Activated CD4-positive, alpha-beta T cell treated with anti-CD3 and anti-CD28 coated beads, Interleukin-2, amount 50 U/mL, for 16 hours (primary cell): Measurements from ENCODE around the gene AFMID.
A peak's percentile ranks its signal among the peaks of the same experiment; 100 is the strongest.
"Not testable (repeated sequence)": the region's sequence is repeated elsewhere in the genome, so short reads cannot be mapped to it uniquely, and the experiment has no call there.

Experiments
- DNase-seq: peaks from one replicate; pipeline ENCODE4 v3.0.0-alpha.2; 2020

The AFMID gene

DNA sequence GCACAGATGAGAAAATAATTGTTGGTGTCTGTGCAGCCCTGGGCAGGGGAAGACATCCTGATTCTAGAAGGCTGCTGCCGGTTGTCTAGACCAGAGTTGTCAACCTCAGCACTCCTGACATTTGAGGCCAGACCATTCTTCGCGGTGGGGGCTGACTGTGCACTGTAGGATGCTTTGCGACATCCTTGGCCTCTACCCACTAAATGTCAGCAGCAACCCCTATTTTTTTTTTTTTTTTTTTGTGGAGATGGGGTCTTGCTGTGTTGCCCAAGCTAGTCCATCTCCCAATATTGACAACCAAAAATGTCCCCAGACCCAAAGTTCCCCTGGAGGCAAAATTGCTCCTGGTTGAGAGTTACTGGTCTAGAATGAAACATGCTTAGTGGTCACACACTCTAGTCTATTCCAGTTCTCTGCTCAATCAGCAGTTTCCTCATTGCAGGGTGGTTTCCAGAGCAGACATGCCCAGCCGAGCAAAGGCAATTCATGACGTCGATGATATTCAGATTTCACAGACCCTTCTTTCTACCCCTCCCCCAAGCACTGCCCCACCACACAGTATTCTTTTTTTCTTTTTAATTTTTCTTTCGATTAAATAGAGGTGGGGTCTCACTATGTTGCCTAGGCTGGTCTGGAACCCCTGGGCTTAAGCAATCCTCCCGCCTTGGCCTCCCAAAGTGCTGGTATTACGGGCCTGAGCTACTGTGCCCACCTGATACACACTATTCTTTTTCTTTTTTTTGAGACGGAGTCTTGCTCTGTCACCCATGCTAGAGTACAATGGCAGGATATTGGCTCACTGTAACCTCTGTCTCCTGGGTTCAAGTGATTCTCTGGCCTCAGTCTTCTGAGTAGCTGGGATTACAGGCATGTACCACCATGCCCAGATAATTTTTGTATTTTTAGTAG, 32.0 kb upstream of the AFMID start:
- peak; percentile 51 for DNase-seq

DNA sequence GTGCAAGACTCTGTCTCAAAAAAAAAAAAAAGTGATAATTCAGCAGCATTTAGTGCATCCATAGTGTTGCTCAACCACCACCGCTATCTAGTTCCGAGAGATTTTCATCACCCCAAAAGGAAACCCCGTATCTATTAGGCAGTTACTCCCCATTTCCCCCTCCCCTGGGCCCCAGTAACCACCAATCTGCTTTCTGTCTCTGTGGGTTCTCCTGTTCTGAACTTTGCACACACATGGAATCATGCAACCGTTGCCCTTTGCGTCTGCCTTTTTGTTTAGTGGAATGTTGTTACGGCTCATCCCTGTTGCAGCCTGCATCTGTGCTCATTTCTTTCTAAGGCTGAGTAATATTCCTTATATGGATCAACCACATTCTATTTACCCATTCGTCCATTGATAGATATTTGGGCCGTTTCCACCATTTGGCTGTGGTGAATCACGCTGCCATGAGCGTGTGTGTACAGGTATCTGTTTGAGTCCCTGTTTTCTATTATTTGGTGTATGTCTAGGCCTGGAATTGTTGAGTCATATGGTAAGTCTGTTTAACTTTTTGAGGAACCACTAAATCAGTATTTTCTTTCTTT, 27.5 kb upstream of the AFMID start:
- peak; percentile 60 for DNase-seq

GRCh38 chr17:78163881-78164747, 23.0 kb upstream of the AFMID start:
- no peak for DNase-seq

DNA sequence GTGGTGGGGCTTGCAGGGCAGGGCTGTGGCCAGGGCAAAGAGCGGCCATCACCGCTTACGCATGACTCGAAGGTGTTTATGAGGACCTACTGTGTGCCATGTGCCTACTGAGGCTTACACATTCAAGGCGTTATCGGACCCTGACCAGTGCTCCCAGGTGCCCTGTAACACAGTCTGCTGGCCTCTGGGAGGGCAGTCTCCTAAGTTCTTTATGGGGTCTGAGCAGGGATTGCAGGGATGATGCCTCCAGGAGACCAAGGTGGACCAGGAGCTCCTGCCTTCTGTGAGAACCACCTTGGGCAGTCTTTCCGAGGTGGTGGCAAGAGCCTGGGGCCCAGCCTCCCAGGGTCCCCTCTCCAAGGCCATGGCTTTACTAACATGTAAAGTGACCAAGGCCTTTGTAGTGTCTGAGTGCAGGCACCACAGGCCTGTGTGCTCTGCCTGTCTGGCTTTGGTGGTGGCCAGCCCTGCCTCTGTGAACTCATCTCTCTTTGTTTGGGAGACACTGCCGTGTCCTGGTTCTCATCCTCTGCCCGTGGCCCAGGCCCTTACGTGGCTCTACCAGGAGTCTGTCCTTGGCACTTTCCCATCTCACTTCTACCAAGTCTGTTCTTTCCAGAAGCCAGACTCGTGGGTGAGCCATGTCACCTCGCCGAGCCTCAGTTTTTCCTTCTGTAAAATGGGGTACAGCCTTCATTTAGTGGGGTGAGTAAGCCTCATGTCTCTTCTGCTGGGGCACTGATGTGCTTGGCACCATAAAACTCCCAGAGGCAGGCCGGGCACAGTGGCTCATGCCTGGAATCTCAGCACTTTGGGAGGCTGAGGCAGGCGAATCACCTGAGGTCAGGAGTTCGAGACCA, 22.2 kb upstream of the AFMID start:
- no peak for DNase-seq

- DNase-seq = no peak
Measured at GRCh38 chr17:78166416-78166815, 20.7 kb upstream of the AFMID start.

DNA sequence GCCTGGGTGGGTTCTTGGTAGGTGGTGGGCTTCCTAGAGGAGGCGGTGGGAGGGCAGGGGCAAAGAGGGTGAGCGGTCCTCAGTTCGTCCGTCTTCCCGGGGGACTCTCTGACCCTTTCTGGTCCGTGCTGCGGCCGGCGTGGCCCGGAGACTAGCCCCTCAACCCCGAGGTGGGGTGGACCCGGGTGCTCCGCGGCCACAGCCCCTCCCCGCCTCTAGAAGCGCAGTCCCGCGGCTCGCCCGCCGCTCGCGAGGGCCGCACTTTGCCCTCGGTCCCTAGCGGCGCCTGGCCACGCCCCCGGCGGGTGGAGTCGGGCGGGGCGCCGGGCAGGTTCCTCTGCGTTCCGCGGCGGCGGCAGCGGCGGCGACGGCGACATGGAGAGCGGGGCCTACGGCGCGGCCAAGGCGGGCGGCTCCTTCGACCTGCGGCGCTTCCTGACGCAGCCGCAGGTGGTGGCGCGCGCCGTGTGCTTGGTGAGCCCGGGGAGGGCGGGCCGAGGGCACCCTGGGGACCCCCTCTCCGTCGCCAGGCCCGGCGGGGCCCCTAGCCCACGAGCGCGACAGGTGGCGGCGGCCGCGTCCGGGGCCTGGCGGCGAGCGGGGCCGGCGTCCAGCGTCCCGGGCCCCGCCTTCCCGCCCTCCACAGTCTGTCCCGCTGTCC, 18.8 kb upstream of the AFMID start, which contains the start of gene SYNGR2:
Gene SYNGR2, plus strand, starts transcription at position 340 of the 661 bp plus-strand sequence. Its CDS starts 36 bp downstream, at position 376.
- DNase-seq = peak; percentile 88

GRCh38 chr17:78168903-78169793, 18.0 kb upstream of the AFMID start:
- peak; percentile 44 for DNase-seq

GRCh38 chr17:78170692-78171590, 16.2 kb upstream of the AFMID start:
- no peak for DNase-seq

GRCh38 chr17:78171591-78172248, 15.4 kb upstream of the AFMID start:
- not testable (repeated sequence) for DNase-seq

GRCh38 chr17:78172249-78173051, 14.7 kb upstream of the AFMID start:
- DNase-seq = no peak

GRCh38 chr17:78173097-78173715, 14.0 kb upstream of the AFMID start:
- peak; percentile 42 for DNase-seq

GRCh38 chr17:78174346-78174869, 12.8 kb upstream of the AFMID start:
- no peak for DNase-seq

DNA sequence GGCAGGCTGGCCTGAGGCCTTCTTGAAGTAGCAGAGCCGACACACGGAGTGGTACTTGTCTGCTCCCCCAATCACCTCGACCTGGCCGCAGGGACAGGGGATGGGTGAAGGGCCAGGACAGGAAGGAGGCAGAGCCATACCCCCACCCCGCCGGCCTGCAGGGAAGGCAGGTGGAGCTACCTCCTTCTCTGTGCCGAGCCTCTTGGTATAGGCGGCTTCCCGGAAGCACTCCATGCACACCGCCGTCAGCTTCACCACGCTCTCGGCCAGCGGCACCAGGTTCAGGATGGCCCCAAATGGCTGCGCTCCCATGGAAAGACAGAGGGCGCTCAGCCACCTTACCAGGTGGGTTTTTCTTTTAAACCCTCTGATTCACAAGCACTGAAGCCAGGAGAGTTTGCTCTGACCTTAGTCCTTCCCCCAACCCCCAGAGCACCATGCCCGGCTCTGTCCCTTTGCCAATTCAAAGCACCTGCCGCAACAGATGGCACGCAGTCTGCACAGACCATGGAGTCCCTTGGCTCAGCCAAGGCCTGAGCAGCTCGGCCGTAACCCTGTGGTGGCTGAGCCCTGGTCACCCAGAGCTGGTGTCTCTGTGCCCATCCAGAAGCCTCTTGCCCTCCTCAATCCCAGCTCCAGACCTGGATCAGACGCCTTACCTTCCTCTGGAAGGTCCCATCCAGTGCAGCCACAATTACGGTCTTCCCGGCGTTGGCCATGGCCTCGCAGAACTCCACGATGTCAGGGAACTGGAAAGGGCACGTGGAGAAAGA, 12.1 kb upstream of the AFMID start:
- no peak for DNase-seq

- DNase-seq = no peak
Measured at GRCh38 chr17:78175643-78175981, 11.6 kb upstream of the AFMID start.

DNA sequence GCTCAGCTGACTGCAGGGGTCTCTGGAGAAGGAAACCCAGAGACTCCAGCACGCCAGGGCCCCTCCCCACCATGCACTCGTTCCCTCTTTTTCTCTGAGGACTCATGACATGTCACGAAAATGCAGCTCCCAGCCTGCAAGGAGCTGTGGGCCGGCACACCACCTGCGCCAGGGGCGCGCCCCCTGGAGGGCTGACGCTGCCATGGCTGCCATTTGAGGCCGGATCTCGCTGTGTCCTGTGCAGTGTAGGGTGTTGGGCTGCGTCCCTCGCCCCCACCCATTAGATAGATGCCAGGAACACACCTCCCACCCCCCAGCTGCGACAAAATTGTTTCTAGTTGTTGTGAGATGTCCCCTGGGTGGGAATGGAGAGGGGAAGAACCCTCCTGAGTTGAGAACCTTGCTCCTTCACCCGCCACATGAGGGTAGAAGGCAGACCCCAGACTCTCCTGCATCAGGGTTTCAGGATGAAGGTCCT, 10.6 kb upstream of the AFMID start:
- DNase-seq = peak; percentile 80

- DNase-seq = no peak
Measured at GRCh38 chr17:78179372-78179771, 7.8 kb upstream of the AFMID start.
